ENCODE data around the gene NPC2. TPM values are rescaled to one million over a fixed set of nuclear protein-coding genes. Genes with fewer than 3 reads are reported as not detected.
"Not testable (repeated sequence)": the region's sequence is repeated elsewhere in the genome, so short reads cannot be mapped to it uniquely, and the experiment has no call there.

The NPC2 gene
- total RNA-seq, 4 donors from 2014 or later, result 75.9 to 176 (median 92.9) TPM

DNA sequence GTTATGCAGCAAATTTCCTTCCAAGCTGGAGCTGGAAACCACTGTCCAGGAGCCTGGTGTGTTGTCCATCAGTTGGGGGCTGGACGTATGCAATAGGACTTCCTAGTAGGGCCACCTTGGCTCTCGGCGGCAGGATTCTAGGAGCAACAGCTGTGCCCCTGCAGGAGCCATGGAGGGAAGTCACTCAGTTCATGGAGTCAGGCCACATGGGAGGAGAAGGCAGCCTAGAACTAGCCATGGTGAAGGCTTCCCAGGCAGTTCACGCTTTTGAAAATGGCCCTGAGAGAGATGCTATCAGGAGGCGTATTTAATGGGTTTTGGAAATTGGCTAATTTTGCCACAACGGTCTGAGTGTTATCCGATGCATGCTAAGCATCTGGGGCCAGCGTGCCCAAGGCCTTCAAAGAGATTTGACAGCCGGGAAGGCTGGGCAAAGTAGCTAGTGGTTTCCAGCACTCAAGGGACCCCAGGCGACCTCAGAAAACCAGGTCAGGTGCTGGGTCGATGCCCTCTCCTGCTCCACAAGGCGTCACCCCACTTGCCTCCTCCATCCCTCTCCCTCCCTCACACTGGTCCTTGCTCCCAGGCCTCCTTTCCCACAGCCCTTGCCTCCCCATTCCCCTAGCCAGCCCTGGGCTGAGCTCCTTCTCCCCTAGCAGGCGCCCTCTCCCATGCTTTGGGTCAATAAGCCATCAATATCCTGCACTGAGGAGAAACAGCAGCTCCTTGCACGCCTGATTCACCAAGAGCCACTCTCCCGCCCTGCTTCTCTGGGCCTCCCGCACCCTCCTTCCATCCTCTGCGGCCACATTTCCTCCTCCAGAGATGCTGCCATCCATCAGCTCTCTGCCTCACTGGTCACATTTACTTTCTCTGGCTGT lies 36.2 kb downstream of the NPC2 start:
- Histone ChIP-seq H3K36me3 (no peaks in the 10 kb centered on the region), H3K27me3 (no peaks in the 10 kb centered on the region), H3K27ac (no peak overlapping the region), H3K4me1 (no peaks in the 10 kb centered on the region), H3K4me3 (no peak overlapping the region), H3K9me3 (no peaks in the 10 kb centered on the region)
- in situ Hi-C loops (cut with MboI; ENCODE audit: low sequenced_read_pairs in 4 of 4) (no loop called here), intact Hi-C loops (cut with DNase I; ENCODE audit: low total_unique reads) (no loop called here)
- no peak for ATAC-seq
- TF ChIP-seq, protein P1, sequence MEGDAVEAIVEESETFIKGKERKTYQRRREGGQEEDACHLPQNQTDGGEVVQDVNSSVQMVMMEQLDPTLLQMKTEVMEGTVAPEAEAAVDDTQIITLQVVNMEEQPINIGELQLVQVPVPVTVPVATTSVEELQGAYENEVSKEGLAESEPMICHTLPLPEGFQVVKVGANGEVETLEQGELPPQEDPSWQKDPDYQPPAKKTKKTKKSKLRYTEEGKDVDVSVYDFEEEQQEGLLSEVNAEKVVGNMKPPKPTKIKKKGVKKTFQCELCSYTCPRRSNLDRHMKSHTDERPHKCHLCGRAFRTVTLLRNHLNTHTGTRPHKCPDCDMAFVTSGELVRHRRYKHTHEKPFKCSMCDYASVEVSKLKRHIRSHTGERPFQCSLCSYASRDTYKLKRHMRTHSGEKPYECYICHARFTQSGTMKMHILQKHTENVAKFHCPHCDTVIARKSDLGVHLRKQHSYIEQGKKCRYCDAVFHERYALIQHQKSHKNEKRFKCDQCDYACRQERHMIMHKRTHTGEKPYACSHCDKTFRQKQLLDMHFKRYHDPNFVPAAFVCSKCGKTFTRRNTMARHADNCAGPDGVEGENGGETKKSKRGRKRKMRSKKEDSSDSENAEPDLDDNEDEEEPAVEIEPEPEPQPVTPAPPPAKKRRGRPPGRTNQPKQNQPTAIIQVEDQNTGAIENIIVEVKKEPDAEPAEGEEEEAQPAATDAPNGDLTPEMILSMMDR (IDR thresholded peaks at IDR 0.05 in 4 of 5, conservative IDR thresholded peaks at IDR 0.05 in 1 of 5), result no peak
- TF ChIP-seq POLR2A (IDR thresholded peaks at IDR 0.05), result no peak
- DNase-seq, result no peak

DNA sequence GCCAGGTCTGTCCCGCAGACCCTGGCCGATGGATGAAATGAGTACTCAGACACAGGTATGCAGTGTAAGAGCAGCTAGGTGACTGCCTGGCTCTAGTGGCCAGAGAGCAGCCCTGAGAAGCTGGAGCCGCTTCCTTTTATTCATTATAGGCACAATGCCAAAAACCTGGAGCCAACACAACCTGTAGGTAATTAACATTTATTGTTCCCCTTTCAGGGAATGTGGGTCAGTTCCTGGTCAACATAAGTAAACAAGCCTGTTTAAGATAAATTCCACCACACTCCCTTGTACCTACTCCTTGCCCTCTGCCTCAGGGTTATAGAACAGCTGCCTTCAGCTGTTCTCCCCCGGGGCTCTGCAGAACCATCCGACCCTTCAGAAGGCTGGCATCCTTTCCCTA lies 38.7 kb downstream of the NPC2 start:
- H3K27ac ChIP-seq; H3K27me3 ChIP-seq; in situ Hi-C loops (cut with MboI; ENCODE audit: low sequenced_read_pairs in 4 of 4); DNase-seq; H3K4me1 ChIP-seq; H3K4me3 ChIP-seq; intact Hi-C loops (cut with DNase I; ENCODE audit: low total_unique reads); ATAC-seq; H3K36me3 ChIP-seq; H3K9me3 ChIP-seq: not testable (repeated sequence)

DNA sequence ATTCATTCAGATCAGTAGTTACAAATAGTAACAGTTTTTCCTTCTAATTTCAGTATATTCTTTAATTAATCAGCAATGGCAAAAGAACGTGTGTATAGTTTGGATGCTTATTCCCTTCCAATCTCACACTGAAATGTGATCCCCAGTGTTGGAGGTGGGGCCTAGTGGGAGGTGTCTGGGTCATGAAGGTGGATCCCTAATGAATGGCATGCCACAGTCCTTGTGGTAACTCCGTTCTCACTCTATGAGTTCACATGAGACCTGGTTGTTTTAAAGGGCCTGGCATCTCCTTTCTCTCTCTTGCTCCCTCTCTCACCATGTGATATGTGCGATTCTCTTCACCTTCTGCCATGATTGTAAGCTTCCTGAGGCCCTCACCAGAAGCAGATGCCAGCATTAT lies 48.2 kb downstream of the NPC2 start:
- intact Hi-C loops (cut with DNase I; ENCODE audit: low total_unique reads) (no loop called here), in situ Hi-C loops (cut with MboI; ENCODE audit: low sequenced_read_pairs in 4 of 4) (no loop called here)
- ATAC-seq (no peak), DNase-seq (no peak)
- Histone ChIP-seq H3K27ac (no peak overlapping the region), H3K9me3 (no peaks in the 10 kb centered on the region), H3K27me3 (no peaks in the 10 kb centered on the region), H3K4me3 (no peak overlapping the region), H3K36me3 (no peaks in the 10 kb centered on the region), H3K4me1 (no peaks in the 10 kb centered on the region)
- TF ChIP-seq, protein P1 (IDR thresholded peaks at IDR 0.05 in 4 of 5, conservative IDR thresholded peaks at IDR 0.05 in 1 of 5), result no peak
- no peak for TF ChIP-seq POLR2A (IDR thresholded peaks at IDR 0.05)

DNA sequence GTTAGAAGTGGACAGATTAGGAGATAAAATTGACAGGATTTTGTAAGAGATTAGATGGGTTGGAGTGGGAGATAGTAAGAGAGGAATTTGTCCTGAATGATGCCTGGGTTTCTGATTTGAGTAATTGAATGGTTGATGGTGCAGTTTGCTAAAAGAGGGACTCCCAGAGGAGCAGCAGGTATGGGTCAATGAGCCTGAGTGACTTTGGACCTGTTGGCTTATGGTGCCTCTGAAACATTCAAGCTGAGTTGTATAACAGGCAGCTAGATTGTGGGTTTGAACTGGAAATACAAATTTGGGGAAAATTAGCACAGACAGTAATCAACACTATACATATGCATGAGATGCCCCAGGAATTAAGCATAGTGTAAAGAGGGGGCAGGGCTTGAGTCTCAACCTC lies 50.3 kb downstream of the NPC2 start:
- Histone ChIP-seq H3K27ac (no peak overlapping the region), H3K9me3 (no peaks in the 10 kb centered on the region), H3K4me1 (no peaks in the 10 kb centered on the region), H3K36me3 (no peaks in the 10 kb centered on the region), H3K4me3 (no peak overlapping the region), H3K27me3 (no peaks in the 10 kb centered on the region)
- ATAC-seq (no peak), DNase-seq (no peak)
- TF ChIP-seq, protein P1 (IDR thresholded peaks at IDR 0.05 in 4 of 5, conservative IDR thresholded peaks at IDR 0.05 in 1 of 5), result no peak
- TF ChIP-seq POLR2A (IDR thresholded peaks at IDR 0.05), result no peak
- intact Hi-C loops (cut with DNase I; ENCODE audit: low total_unique reads) (no loop called here), in situ Hi-C loops (cut with MboI; ENCODE audit: low sequenced_read_pairs in 4 of 4) (no loop called here)

DNA sequence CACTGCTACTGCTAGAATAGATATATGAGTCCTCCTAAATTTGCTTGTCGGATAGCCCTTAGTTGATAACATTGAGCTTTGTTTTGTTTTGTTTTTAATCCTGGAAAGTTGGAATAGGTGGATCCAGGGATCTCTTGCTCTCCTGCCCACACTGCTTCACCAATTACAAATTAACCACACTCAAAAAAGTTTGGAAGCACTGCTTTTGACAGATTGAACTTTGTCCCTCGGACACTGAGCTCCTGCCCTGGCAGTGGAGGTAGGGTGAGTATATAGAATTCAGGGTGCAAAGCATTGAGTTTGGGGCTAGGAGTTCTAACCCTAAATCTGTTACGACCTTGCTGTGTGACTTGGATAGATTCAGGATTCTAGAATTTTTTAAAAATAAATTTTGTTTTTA lies 52.0 kb downstream of the NPC2 start:
- TF ChIP-seq POLR2A (IDR thresholded peaks at IDR 0.05), result no peak
- TF ChIP-seq, protein P1 (IDR thresholded peaks at IDR 0.05 in 4 of 5, conservative IDR thresholded peaks at IDR 0.05 in 1 of 5), result no peak
- H3K27me3 ChIP-seq, result no peaks in the 10 kb centered on the region
- no peaks in the 10 kb centered on the region for H3K36me3 ChIP-seq
- no peaks in the 10 kb centered on the region for H3K9me3 ChIP-seq
- no peak overlapping the region for H3K4me3 ChIP-seq
- in situ Hi-C loops (cut with MboI; ENCODE audit: low sequenced_read_pairs in 4 of 4) (no loop called here), intact Hi-C loops (cut with DNase I; ENCODE audit: low total_unique reads) (no loop called here)
- ATAC-seq (no peak), DNase-seq (no peak)
- no peak overlapping the region for H3K27ac ChIP-seq
- no peaks in the 10 kb centered on the region for H3K4me1 ChIP-seq

Measured in gastrocnemius medialis (tissue), 4 donors.